ENCODE data around the gene MYBBP1A. TPM values are rescaled to one million over a fixed set of nuclear protein-coding genes. Genes with fewer than 3 reads are reported as not detected.
"Not testable (repeated sequence)": the region's sequence is repeated elsewhere in the genome, so short reads cannot be mapped to it uniquely, and the experiment has no call there.

MYBBP1A gene
- total RNA-seq, 2 experiments from 2014 or later = 58.0 to 58.2 TPM

DNA sequence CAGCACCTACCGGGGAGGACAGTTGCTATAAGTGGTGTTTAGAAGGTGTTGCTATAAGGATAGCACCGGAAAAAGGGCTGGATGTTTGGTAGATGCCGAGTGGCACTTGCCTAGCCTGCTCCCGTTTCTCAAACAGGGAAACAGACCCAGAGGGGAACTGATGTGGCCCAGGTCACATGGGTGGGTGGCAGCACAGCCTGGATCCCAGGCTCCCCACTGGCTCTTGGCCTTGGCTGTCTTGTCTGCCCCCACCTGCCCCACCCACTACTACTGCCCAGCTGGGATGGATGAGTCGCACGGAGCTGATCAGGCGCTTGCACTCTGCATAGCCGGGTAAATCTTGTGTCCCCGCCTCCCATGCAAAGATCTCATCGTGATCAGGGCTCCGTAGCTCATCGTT, 36.3 kb upstream of the MYBBP1A start:
- Histone ChIP-seq H3K27me3 (ENCODE audit: control insufficient read depth in 1 of 2, insufficient read depth in 2 of 2, low read length in 2 of 2) (peaks cover 0 to 5% of the 10 kb centered on the region in 2 experiments), H3K36me3 (ENCODE audit: insufficient read depth, low read length) (no peaks in the 10 kb centered on the region), H3K27ac (ENCODE audit: low read depth in 1 of 2, low read length in 2 of 2) (no peak overlapping the region), H3K4me3 (ENCODE audit: low read length) (no peak overlapping the region), H3K9me3 (ENCODE audit: control insufficient read depth in 1 of 2, insufficient read depth in 1 of 2, low read length in 2 of 2) (peaks cover 0 to 4% of the 10 kb centered on the region in 2 experiments), H3K4me1 (ENCODE audit: insufficient read depth, low read length) (peaks cover 8% of the 10 kb centered on the region)
- TF ChIP-seq, protein P1, sequence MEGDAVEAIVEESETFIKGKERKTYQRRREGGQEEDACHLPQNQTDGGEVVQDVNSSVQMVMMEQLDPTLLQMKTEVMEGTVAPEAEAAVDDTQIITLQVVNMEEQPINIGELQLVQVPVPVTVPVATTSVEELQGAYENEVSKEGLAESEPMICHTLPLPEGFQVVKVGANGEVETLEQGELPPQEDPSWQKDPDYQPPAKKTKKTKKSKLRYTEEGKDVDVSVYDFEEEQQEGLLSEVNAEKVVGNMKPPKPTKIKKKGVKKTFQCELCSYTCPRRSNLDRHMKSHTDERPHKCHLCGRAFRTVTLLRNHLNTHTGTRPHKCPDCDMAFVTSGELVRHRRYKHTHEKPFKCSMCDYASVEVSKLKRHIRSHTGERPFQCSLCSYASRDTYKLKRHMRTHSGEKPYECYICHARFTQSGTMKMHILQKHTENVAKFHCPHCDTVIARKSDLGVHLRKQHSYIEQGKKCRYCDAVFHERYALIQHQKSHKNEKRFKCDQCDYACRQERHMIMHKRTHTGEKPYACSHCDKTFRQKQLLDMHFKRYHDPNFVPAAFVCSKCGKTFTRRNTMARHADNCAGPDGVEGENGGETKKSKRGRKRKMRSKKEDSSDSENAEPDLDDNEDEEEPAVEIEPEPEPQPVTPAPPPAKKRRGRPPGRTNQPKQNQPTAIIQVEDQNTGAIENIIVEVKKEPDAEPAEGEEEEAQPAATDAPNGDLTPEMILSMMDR (IDR thresholded peaks at IDR 0.05) = no peak
- H3K9me3 Mint-ChIP-seq = no peaks in the 10 kb centered on the region
- no peak overlapping the region for H3K27ac Mint-ChIP-seq
- CTCF ChIA-PET = no interaction called here
- DNase-seq (no peak), ATAC-seq (ENCODE audit: poor library complexity) (no peak)
- no peak overlapping the region for H3K4me3 Mint-ChIP-seq
- no peaks in the 10 kb centered on the region for H3K36me3 Mint-ChIP-seq (ENCODE audit: low read depth)
- POLR2A ChIA-PET = no interaction called here
- no peaks in the 10 kb centered on the region for H3K4me1 Mint-ChIP-seq (ENCODE audit: low read depth)
- H3K27me3 Mint-ChIP-seq = peaks cover 19% of the 10 kb centered on the region
- intact Hi-C loops (cut with DNase I, micrococcal nuclease) = no loop called here

DNA sequence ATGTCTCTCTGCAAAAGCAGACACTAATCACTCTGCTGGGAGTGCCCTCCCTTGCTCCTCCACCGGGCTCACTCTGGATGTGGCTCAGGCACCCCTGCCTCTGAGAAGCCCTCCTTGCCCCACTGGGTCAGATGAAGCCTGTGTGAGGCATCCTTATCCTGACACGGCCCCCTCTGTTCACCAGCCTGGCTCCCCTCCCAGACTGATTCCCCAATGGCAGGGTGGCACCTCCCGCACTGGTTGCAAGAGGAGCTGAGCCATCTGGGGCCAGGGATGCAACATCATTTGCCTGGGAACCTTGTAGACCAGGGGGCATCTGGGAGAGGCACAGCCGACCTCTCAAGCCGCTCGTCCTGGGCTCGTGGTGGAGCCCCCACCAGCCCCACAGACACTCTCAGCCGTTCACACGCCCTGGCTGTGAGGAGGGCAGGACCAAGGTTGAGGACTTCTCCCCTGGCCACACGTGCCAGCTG, 35.8 kb upstream of the MYBBP1A start:
- ChIA-PET CTCF (no interaction called here), POLR2A (no interaction called here)
- intact Hi-C loops (cut with DNase I, micrococcal nuclease) = no loop called here
- Histone ChIP-seq H3K4me3 (ENCODE audit: low read length) (no peak overlapping the region), H3K4me1 (ENCODE audit: insufficient read depth, low read length) (peaks cover 8% of the 10 kb centered on the region), H3K36me3 (ENCODE audit: insufficient read depth, low read length) (no peaks in the 10 kb centered on the region), H3K27me3 (ENCODE audit: control insufficient read depth in 1 of 2, insufficient read depth in 2 of 2, low read length in 2 of 2) (peaks cover 0 to 6% of the 10 kb centered on the region in 2 experiments), H3K9me3 (ENCODE audit: control insufficient read depth in 1 of 2, insufficient read depth in 1 of 2, low read length in 2 of 2) (peaks cover 0 to 4% of the 10 kb centered on the region in 2 experiments), H3K27ac (ENCODE audit: low read depth in 1 of 2, low read length in 2 of 2) (no peak overlapping the region)
- H3K9me3 Mint-ChIP-seq = no peaks in the 10 kb centered on the region
- H3K27me3 Mint-ChIP-seq = peaks cover 24% of the 10 kb centered on the region
- no peaks in the 10 kb centered on the region for H3K36me3 Mint-ChIP-seq (ENCODE audit: low read depth)
- ATAC-seq (ENCODE audit: poor library complexity) (no peak), DNase-seq (no peak)
- TF ChIP-seq, protein P1 (IDR thresholded peaks at IDR 0.05) = no peak
- no peak overlapping the region for H3K27ac Mint-ChIP-seq
- no peaks in the 10 kb centered on the region for H3K4me1 Mint-ChIP-seq (ENCODE audit: low read depth)
- H3K4me3 Mint-ChIP-seq = no peak overlapping the region

GRCh38 chr17:4590042-4590441, 34.9 kb upstream of the MYBBP1A start:
- H3K36me3 ChIP-seq (ENCODE audit: insufficient read depth, low read length); H3K4me1 ChIP-seq (ENCODE audit: insufficient read depth, low read length); DNase-seq; H3K9me3 Mint-ChIP-seq; H3K4me1 Mint-ChIP-seq (ENCODE audit: low read depth); H3K36me3 Mint-ChIP-seq (ENCODE audit: low read depth); H3K27ac Mint-ChIP-seq; H3K27ac ChIP-seq (ENCODE audit: low read depth in 1 of 2, low read length in 2 of 2); H3K4me3 Mint-ChIP-seq; H3K4me3 ChIP-seq (ENCODE audit: low read length); H3K9me3 ChIP-seq (ENCODE audit: control insufficient read depth in 1 of 2, insufficient read depth in 1 of 2, low read length in 2 of 2); POLR2A ChIA-PET; ATAC-seq (ENCODE audit: poor library complexity); intact Hi-C loops (cut with DNase I, micrococcal nuclease): not testable (repeated sequence)
- CTCF ChIA-PET = interaction anchor here (0.6 to 0.9 kb wide), 2 partner anchors 25 to 1029 kb away, joined by 3 to 4 read pairs; no protein-coding TSS in a partner anchor
- H3K27me3 ChIP-seq (ENCODE audit: control insufficient read depth in 1 of 2, insufficient read depth in 2 of 2, low read length in 2 of 2) = peaks cover 8 to 12% of the 10 kb centered on the region in 2 experiments
- peaks cover 26% of the 10 kb centered on the region for H3K27me3 Mint-ChIP-seq
